OCI-LY3 (cell line): Measurements from ENCODE around the gene AGBL3.

Experiments
- EZH2phosphoT487 ChIP-seq: fragments of 200-600 bp; shearing (Covaris generic); IDR thresholded peaks from 2 replicates; pipeline ENCODE4 v1.6.1; 2018; ENCODE audit warnings: antibody characterized with exemption, mixed run types, low read depth
- TF ChIP-seq, protein P1 (sequence below): fragments of 200-600, 300-600 bp; sonication (generic); IDR thresholded peaks from 2 replicates; pipeline ENCODE4 v1.5.1; 2014; ENCODE audit warnings: antibody characterized with exemption, low read length, low read depth

DNA sequence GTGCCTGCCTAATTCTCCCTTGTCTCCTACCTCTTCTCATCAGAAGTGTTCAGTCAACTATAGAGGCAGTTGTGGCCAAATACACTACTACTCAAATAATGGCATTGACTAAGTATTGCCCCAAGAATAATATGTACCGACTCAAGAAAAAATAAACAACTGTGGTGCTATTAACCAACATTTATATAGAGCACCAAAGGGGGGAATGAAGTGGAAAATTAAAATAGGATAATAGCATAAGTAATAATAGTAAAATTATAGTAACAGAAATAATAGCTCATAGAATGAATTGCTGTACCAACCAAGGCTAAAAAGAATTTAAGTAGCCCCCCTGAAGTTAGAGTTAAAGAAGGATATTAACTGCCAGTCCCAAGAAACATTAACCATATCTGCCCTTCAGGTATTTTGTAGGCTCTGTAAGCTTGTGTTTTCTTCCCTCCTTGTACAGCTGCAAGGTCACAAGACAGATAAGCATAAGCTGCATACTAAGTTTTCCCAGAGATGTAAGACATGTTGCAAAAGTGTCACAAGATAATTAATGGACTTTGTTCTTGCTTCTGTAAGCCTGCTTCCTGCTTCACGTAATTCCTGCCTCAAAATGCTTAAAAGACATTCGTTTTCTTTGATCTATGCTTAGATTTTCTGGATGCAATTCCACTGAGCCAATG is 195.1 kb downstream of the AGBL3 start:
- TF ChIP-seq, protein P1, sequence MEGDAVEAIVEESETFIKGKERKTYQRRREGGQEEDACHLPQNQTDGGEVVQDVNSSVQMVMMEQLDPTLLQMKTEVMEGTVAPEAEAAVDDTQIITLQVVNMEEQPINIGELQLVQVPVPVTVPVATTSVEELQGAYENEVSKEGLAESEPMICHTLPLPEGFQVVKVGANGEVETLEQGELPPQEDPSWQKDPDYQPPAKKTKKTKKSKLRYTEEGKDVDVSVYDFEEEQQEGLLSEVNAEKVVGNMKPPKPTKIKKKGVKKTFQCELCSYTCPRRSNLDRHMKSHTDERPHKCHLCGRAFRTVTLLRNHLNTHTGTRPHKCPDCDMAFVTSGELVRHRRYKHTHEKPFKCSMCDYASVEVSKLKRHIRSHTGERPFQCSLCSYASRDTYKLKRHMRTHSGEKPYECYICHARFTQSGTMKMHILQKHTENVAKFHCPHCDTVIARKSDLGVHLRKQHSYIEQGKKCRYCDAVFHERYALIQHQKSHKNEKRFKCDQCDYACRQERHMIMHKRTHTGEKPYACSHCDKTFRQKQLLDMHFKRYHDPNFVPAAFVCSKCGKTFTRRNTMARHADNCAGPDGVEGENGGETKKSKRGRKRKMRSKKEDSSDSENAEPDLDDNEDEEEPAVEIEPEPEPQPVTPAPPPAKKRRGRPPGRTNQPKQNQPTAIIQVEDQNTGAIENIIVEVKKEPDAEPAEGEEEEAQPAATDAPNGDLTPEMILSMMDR = no peak
- TF ChIP-seq EZH2phosphoT487 = no peak
